GM23338 (cell line): ENCODE results near the gene BID. TPM values are rescaled to one million over a fixed set of nuclear protein-coding genes. Genes with fewer than 3 reads are reported as not detected.

Experiments
- ATAC-seq: fragments of 200-7000 bp; cut with Tn5 transposase; 3 replicates; pipeline ENCODE4 v1.9.1; 2020
- DNase-seq: peaks from one replicate; pipeline ENCODE4 v3.0.0-alpha.2; 2015; ENCODE audit warnings: low spot score
- H2AFZ ChIP-seq: fragments of 200-600 bp; sonication (generic); 2 replicates; pipeline ENCODE4 v1.8.0; 2016; ENCODE audit warnings: antibody characterized with exemption, mild to moderate bottlenecking, moderate library complexity
- H3F3A ChIP-seq: fragments of 200-600 bp; sonication (generic); replicated peaks from 2 replicates; pipeline ENCODE4 v1.8.0; 2017; ENCODE audit warnings: antibody characterized with exemption, mixed run types, low read depth
- H3K27ac ChIP-seq: fragments of 200-600 bp; sonication (generic); 2 replicates; pipeline ENCODE4 v1.6.1; 2016; ENCODE audit warnings: low read depth
- H3K27me3 ChIP-seq: fragments of 200-600 bp; sonication (generic); 2 replicates; pipeline ENCODE4 v1.8.0; 2016; ENCODE audit warnings: mild to moderate bottlenecking, mixed run types, moderate library complexity; ENCODE audit not compliant: insufficient read depth
- H3K36me3 ChIP-seq: fragments of 200-600 bp; sonication (generic); 2 replicates; pipeline ENCODE4 v1.8.0; 2016; ENCODE audit warnings: mild to moderate bottlenecking; ENCODE audit not compliant: insufficient read depth
- H3K4me1 ChIP-seq: fragments of 200-600 bp; sonication (generic); 2 replicates; pipeline ENCODE4 v1.8.0; 2016; ENCODE audit warnings: mild to moderate bottlenecking, moderate library complexity; ENCODE audit not compliant: insufficient read depth
- H3K4me2 ChIP-seq: fragments of 200-600 bp; sonication (generic); 2 replicates; pipeline ENCODE4 v1.7.1; 2017; ENCODE audit warnings: mixed run types
- H3K4me3 ChIP-seq: fragments of 200-600 bp; sonication (generic); 2 replicates; pipeline ENCODE4 v1.6.1; 2016; ENCODE audit warnings: mixed run types
- H3K79me2 ChIP-seq: fragments of 200-600 bp; sonication (generic); replicated peaks from 2 replicates; pipeline ENCODE4 v1.8.0; 2017; ENCODE audit warnings: mild to moderate bottlenecking; ENCODE audit not compliant: insufficient read depth
- H3K9me2 ChIP-seq: fragments of 200-600 bp; sonication (generic); 2 replicates; pipeline ENCODE4 v1.8.0; 2017; ENCODE audit not compliant: insufficient read depth
- H4K20me1 ChIP-seq: fragments of 200-600 bp; sonication (generic); replicated peaks from 2 replicates; pipeline ENCODE4 v1.8.0; 2017; ENCODE audit warnings: mild to moderate bottlenecking; ENCODE audit not compliant: insufficient read depth
- H3K27ac Mint-ChIP-seq: 2 replicates; pipeline ENCODE4 v1.8.0; 2020; ENCODE audit warnings: inconsistent platforms, mild to moderate bottlenecking, moderate library complexity, mixed read lengths
- H3K27me3 Mint-ChIP-seq: 3 replicates; pipeline ENCODE4 v1.8.0; 2022; ENCODE audit warnings: low read depth, mild to moderate bottlenecking, moderate library complexity, mixed read lengths, inconsistent platforms; ENCODE audit not compliant: insufficient read depth, poor library complexity
- H3K36me3 Mint-ChIP-seq: 3 replicates; pipeline ENCODE4 v1.8.0; 2021; ENCODE audit warnings: low read depth, mild to moderate bottlenecking, inconsistent platforms, moderate library complexity, mixed read lengths
- H3K4me1 Mint-ChIP-seq: 3 replicates; pipeline ENCODE4 v1.8.0; 2020; ENCODE audit warnings: mild to moderate bottlenecking, inconsistent platforms, mixed read lengths
- H3K4me3 Mint-ChIP-seq: 3 replicates; pipeline ENCODE4 v1.8.0; 2021; ENCODE audit warnings: moderate library complexity, mild to moderate bottlenecking, inconsistent platforms, mixed read lengths
- H3K9me3 Mint-ChIP-seq: 3 replicates; pipeline ENCODE4 v1.8.0; 2020; ENCODE audit warnings: moderate library complexity, mild to moderate bottlenecking, inconsistent platforms, mixed read lengths
- CREB1 ChIP-seq: fragments of 250-450 bp; sonication (Bioruptor Pico); IDR thresholded peaks from 2 replicates; pipeline ENCODE4 v1.5.0; 2020; ENCODE audit warnings: low read depth, mild to moderate bottlenecking, moderate library complexity
- EZH2phosphoT487 ChIP-seq: fragments of 200-600 bp; sonication (generic); IDR thresholded peaks from one replicate; pipeline ENCODE4 v1.8.1; 2018; ENCODE audit warnings: antibody characterized with exemption; ENCODE audit not compliant: unreplicated experiment
- NANOG ChIP-seq: IDR thresholded peaks from 2 replicates; pipeline ENCODE4 v1.6.1; 2016; ENCODE audit warnings: antibody characterized with exemption, borderline replicate concordance
- POLR2AphosphoS5 ChIP-seq: IDR thresholded peaks from 2 replicates; pipeline ENCODE4 v1.6.1; 2016; ENCODE audit warnings: antibody characterized with exemption, low read depth
- REST ChIP-seq: IDR thresholded peaks from one replicate; pipeline ENCODE4 v1.6.1; 2018; ENCODE audit warnings: antibody characterized with exemption; ENCODE audit not compliant: unreplicated experiment
- STAT1 ChIP-seq: IDR thresholded peaks from one replicate; pipeline ENCODE4 v1.6.1; 2016; ENCODE audit warnings: antibody characterized with exemption; ENCODE audit not compliant: unreplicated experiment
- ZNF462 ChIP-seq: fragments of 250-450 bp; sonication (Bioruptor Pico); IDR thresholded peaks from 2 replicates; pipeline ENCODE4 v1.5.0; 2020; ENCODE audit warnings: mild to moderate bottlenecking, moderate library complexity
- polyA plus RNA-seq: library from polyadenylated mRNA; unstranded; fragments of >200 nt; fragmentation: Nextera tagmentation; extraction: Ambion mirVana; gene quantifications from 2 replicates; pipeline ENCODE4 v1.2.1, GENCODE V29; 2016
- total RNA-seq: library from RNA; depleted of rRNA; stranded (reverse); fragments of >200 nt; shearing (Covaris generic); gene quantifications from 2 replicates; pipeline ENCODE4 v1.2.3, GENCODE V29; 2014
- TF ChIP-seq, protein P1 (sequence below), 2 experiments: fragments of 200-600 bp in 1 of 2; sonication (generic) in 1 of 2; conservative IDR thresholded peaks; 2 replicates each; pipeline versions ENCODE4 v1.5.1 to v1.6.1; 2016 to 2017; ENCODE audit warnings: antibody characterized with exemption in 2 of 2, low read depth in 2 of 2, mild to moderate bottlenecking in 2 of 2, moderate library complexity in 1 of 2

The BID gene
- total and polyA plus RNA-seq, 2 experiments from 2014 or later, result 65.1 to 125 TPM

GRCh38 chr22:17725500-17725796 lies 48.8 kb downstream of the BID start (continued):
- no peak for TF ChIP-seq ZNF462
- TF ChIP-seq EZH2phosphoT487, result no peak
- TF ChIP-seq CREB1 (CRISPR knock-in tag), result no peak
- no peak for TF ChIP-seq STAT1

GRCh38 chr22:17724678-17725499 lies 49.4 kb downstream of the BID start:
- H3K27me3 Mint-ChIP-seq, result peaks cover 2% of the 10 kb centered on the region
- Histone ChIP-seq H3K4me2 (no peak overlapping the region), H3K4me3 (no peak overlapping the region), H3K9me2 (no peaks in the 10 kb centered on the region), H3K36me3 (no peaks in the 10 kb centered on the region), H3K27me3 (no peaks in the 10 kb centered on the region), H2AFZ (no peak overlapping the region), H3K4me1 (no peaks in the 10 kb centered on the region), H3K79me2 (no peaks in the 10 kb centered on the region), H3K27ac (0 out of 2 replicates have a peak overlapping the region, but pooled peaks have one; percentile 33), H4K20me1 (peaks cover 4% of the 10 kb centered on the region; the same call in 1 of the 2 replicates), H3F3A (no peaks in the 10 kb centered on the region)
- no peak for ATAC-seq
- no peaks in the 10 kb centered on the region for H3K9me3 Mint-ChIP-seq
- DNase-seq, result no peak
- H3K4me1 Mint-ChIP-seq, result no peaks in the 10 kb centered on the region
- H3K4me3 Mint-ChIP-seq, result no peak overlapping the region
- TF ChIP-seq POLR2AphosphoS5 (no peak), NANOG (no peak), REST (no peak)
- TF ChIP-seq, protein P1, sequence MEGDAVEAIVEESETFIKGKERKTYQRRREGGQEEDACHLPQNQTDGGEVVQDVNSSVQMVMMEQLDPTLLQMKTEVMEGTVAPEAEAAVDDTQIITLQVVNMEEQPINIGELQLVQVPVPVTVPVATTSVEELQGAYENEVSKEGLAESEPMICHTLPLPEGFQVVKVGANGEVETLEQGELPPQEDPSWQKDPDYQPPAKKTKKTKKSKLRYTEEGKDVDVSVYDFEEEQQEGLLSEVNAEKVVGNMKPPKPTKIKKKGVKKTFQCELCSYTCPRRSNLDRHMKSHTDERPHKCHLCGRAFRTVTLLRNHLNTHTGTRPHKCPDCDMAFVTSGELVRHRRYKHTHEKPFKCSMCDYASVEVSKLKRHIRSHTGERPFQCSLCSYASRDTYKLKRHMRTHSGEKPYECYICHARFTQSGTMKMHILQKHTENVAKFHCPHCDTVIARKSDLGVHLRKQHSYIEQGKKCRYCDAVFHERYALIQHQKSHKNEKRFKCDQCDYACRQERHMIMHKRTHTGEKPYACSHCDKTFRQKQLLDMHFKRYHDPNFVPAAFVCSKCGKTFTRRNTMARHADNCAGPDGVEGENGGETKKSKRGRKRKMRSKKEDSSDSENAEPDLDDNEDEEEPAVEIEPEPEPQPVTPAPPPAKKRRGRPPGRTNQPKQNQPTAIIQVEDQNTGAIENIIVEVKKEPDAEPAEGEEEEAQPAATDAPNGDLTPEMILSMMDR (conservative IDR thresholded peaks at IDR 0.05; ENCODE audit: low read depth in 2 of 2), result no peak
- peaks cover 8% of the 10 kb centered on the region; the same call in 2 of the 3 replicates for H3K36me3 Mint-ChIP-seq
- no peak overlapping the region for H3K27ac Mint-ChIP-seq
